ENCODE data around the gene CD38.

GRCh38 chr4:15742083-15742582 is 36.0 kb upstream of the CD38 start:
- TF ChIP-seq CTCF (IDR thresholded peaks at IDR 0.05) (no peak), POLR2A (IDR thresholded peaks at IDR 0.05) (no peak)

All from transverse colon (tissue), 3 donors.